ENCODE data around the gene CNKSR2.

The CNKSR2 gene

DNA sequence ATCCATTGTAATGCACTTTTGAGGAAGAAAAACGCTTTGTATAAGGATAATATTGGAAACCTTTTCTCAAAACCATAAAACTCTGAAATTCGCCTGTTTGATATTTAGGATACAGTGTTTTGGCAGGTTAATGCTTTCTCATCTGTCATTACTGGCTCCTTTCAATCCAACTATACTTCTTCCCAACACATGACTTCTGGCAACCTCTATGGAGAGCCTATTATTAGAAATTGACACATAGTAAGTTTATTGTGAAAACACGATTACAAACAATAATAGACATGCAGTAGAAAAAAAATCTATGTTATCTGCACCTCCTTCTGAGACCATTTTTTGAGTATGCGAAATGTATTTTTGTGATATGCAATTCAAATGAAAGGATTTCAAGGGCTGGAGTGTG is 288.5 kb downstream of the CNKSR2 start:
- H3K27ac ChIP-seq (ENCODE audit: low read length) = no peak overlapping the region
- H3K4me3 ChIP-seq (ENCODE audit: low read length) = no peak overlapping the region
- no peaks in the 10 kb centered on the region for H3K36me3 ChIP-seq (ENCODE audit: control insufficient read depth, insufficient read depth, low read length)
- no peaks in the 10 kb centered on the region for H3K27me3 ChIP-seq (ENCODE audit: control insufficient read depth, insufficient read depth, low read length)
- no peaks in the 10 kb centered on the region for H3K4me1 ChIP-seq (ENCODE audit: control insufficient read depth, insufficient read depth, low read length)
- WGBS (ENCODE audit: insufficient coverage, insufficient read length) = no CpG with 5 or more reads among the region's 4 CpGs
- no peak for DNase-seq (ENCODE audit: low read depth, low spot score)
- no peaks in the 10 kb centered on the region for H3K9me3 ChIP-seq (ENCODE audit: control insufficient read depth, insufficient read depth, low read length)

DNA sequence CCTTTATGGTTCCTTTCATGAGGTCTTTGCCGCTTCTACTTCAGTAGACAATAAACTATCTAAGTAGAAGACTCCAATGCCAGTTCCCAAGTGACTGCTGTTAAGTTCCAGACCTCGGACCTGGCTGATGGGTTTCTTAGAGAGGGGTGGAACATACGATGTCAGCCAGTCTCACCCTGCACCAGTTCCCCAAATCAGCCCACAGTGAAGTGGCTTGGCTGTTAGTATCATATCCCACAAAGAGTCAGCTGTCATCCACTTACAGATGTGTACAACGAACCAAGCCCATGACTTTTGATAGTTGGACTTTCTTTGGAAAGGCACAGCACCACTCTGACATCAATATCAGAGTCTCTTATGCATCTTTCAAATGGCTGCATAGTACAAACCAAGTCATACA is 292.0 kb downstream of the CNKSR2 start:
- no peaks in the 10 kb centered on the region for H3K36me3 ChIP-seq (ENCODE audit: control insufficient read depth, insufficient read depth, low read length)
- H3K27me3 ChIP-seq (ENCODE audit: control insufficient read depth, insufficient read depth, low read length) = no peaks in the 10 kb centered on the region
- H3K9me3 ChIP-seq (ENCODE audit: control insufficient read depth, insufficient read depth, low read length) = no peaks in the 10 kb centered on the region
- H3K27ac ChIP-seq (ENCODE audit: low read length) = no peak overlapping the region
- no CpG with 5 or more reads among the region's 4 CpGs for WGBS (ENCODE audit: insufficient coverage, insufficient read length)
- H3K4me1 ChIP-seq (ENCODE audit: control insufficient read depth, insufficient read depth, low read length) = no peaks in the 10 kb centered on the region
- no peak overlapping the region for H3K4me3 ChIP-seq (ENCODE audit: low read length)
- no peak for DNase-seq (ENCODE audit: low read depth, low spot score)

DNA sequence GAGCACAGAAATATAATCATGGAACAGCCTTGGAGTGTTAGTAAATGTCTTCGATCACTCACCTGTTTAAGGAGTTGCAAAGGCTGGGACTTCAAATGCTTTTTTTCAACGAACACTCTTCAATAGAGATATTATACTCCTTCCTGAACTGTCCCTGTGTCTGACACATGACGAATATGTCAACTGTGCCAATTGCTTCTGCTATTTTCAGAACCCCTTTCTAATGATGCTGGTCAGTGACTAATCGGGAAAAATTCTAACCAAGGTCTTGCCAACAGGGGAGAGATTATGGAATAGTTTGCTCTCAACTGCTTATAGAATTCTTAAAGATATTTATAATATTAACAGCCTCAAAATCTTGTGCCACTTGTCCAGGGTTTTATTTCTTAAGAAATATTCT is 292.5 kb downstream of the CNKSR2 start:
- no peaks in the 10 kb centered on the region for H3K27me3 ChIP-seq (ENCODE audit: control insufficient read depth, insufficient read depth, low read length)
- H3K27ac ChIP-seq (ENCODE audit: low read length) = no peak overlapping the region
- H3K4me3 ChIP-seq (ENCODE audit: low read length) = no peak overlapping the region
- no peak for DNase-seq (ENCODE audit: low read depth, low spot score)
- no peaks in the 10 kb centered on the region for H3K9me3 ChIP-seq (ENCODE audit: control insufficient read depth, insufficient read depth, low read length)
- no peaks in the 10 kb centered on the region for H3K4me1 ChIP-seq (ENCODE audit: control insufficient read depth, insufficient read depth, low read length)
- no CpG with 5 or more reads among the region's 4 CpGs for WGBS (ENCODE audit: insufficient coverage, insufficient read length)
- no peaks in the 10 kb centered on the region for H3K36me3 ChIP-seq (ENCODE audit: control insufficient read depth, insufficient read depth, low read length)

DNA sequence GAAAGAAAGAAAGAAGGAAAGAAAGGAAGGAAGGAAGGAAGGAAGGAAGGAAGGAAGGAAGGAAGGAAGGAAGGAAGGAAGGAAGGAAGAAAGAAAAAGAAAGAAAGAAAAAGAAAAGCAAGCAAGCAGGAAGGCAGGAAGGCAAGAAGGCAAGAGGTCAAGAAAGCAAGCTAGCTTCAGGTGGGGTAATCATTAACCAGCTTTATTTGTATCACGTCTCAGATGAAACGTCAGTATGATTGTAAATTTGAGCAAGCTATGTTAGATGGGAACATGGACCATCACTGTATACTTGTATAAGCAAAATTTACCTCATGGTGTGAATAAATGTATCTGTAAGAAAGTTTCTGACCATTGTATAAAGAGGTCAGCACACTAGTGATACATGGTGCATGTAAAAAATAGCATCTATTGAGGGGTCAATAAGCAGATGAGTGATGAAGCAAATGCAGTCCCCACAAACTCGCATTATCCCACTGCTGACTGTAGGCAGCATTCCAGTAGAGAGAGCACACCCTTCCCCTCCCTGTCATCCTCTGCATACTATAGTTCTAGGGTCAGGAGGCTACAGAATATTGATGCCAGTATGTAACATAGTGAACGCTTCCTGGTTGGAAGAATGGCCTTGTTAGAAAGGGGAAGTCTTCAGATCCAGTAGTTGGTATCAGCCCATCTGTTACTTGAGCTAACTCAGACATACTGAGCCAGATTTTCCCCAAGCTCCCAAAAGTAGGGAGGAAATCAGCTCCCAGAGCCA is 300.4 kb downstream of the CNKSR2 start:
- no CpG with 5 or more reads among the region's 4 CpGs for whole genome bisulfite sequencing (ENCODE audit: insufficient coverage, insufficient read length)
- no peak for DNase-seq (ENCODE audit: low read depth, low spot score)
- no peaks in the 10 kb centered on the region for H3K9me3 ChIP-seq (ENCODE audit: control insufficient read depth, insufficient read depth, low read length)
- H3K27me3 ChIP-seq (ENCODE audit: control insufficient read depth, insufficient read depth, low read length) = no peaks in the 10 kb centered on the region
- no peaks in the 10 kb centered on the region for H3K36me3 ChIP-seq (ENCODE audit: control insufficient read depth, insufficient read depth, low read length)
- H3K4me3 ChIP-seq (ENCODE audit: low read length) = no peak overlapping the region
- H3K27ac ChIP-seq (ENCODE audit: low read length) = no peak overlapping the region
- no peaks in the 10 kb centered on the region for H3K4me1 ChIP-seq (ENCODE audit: control insufficient read depth, insufficient read depth, low read length)

DNA sequence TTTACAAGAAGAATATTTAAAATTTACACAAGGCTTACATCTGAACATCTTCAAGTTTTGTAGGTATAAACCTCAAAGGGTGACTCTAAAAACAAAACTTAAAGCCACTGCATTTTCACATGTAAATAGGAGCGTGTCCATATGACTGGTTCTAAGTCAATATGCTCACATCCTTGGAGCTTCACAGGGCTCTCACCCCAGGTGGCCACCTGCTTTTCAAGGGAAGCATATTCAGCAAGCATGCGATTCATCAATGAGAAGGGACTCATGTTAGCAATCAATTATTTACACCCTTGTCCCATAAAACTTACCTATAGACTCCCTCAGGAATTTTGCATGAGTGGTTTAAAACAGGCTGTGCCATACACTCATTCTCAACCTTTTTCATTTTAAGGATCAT is 301.7 kb downstream of the CNKSR2 start:
- no peak for DNase-seq (ENCODE audit: low read depth, low spot score)
- Histone ChIP-seq H3K4me1 (ENCODE audit: control insufficient read depth, insufficient read depth, low read length) (no peaks in the 10 kb centered on the region), H3K27me3 (ENCODE audit: control insufficient read depth, insufficient read depth, low read length) (no peaks in the 10 kb centered on the region), H3K27ac (ENCODE audit: low read length) (no peak overlapping the region), H3K36me3 (ENCODE audit: control insufficient read depth, insufficient read depth, low read length) (no peaks in the 10 kb centered on the region), H3K9me3 (ENCODE audit: control insufficient read depth, insufficient read depth, low read length) (no peaks in the 10 kb centered on the region), H3K4me3 (ENCODE audit: low read length) (no peak overlapping the region)
- no CpG with 5 or more reads among the region's 2 CpGs for WGBS (ENCODE audit: insufficient coverage, insufficient read length)

DNA sequence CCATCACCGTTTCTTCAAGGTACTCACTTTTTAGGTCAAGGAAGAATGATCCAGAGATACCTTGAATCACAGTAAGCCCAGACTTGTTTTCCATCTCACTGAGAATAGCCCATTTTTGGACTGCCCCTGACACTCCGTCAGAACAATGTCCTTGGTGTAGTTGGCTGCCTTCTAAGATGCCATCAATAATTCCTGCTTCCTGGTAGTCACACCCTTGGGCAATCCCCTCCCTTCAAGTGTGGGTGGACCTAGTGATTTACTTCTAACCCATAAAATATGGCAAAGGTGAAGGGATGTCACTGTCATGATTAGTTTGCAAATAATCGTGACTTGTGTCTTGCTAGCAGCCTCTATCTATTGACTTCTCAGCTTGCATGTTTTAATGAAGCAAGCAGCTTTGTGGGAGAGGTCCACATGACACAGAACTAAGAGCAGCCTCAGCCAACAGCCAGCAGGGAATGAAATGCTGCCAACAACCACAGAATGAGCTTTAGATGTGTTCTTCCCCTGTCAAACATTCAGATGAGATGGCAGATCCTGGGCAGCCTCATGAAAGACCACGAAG is 303.9 kb downstream of the CNKSR2 start:
- DNase-seq (ENCODE audit: low read depth, low spot score) = no peak
- H3K4me1 ChIP-seq (ENCODE audit: control insufficient read depth, insufficient read depth, low read length) = no peaks in the 10 kb centered on the region
- no peaks in the 10 kb centered on the region for H3K36me3 ChIP-seq (ENCODE audit: control insufficient read depth, insufficient read depth, low read length)
- WGBS (ENCODE audit: insufficient coverage, insufficient read length) = no CpG with 5 or more reads among the region's 4 CpGs
- H3K27ac ChIP-seq (ENCODE audit: low read length) = no peak overlapping the region
- H3K4me3 ChIP-seq (ENCODE audit: low read length) = no peak overlapping the region
- no peaks in the 10 kb centered on the region for H3K9me3 ChIP-seq (ENCODE audit: control insufficient read depth, insufficient read depth, low read length)
- H3K27me3 ChIP-seq (ENCODE audit: control insufficient read depth, insufficient read depth, low read length) = no peaks in the 10 kb centered on the region

DNA sequence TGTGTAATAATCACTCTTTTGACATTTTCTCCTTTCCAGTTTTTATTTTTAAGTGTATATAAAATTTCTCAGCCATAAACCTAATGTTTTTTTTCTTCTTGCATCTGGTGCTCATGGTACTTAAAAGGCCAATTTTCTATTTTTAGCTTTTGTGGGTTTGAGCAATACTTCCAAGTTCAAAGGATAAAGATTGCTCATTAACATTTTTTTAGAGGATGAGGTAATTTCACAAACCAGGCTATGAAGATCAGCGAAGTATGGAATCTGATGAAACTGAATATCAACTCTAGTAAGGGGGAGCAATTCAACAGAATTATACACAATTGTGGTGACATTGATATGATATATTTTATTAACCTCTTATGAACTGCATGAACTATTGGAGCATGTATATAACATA is 309.7 kb downstream of the CNKSR2 start:
- no CpG with 5 or more reads among the region's 1 CpG for WGBS (ENCODE audit: insufficient coverage, insufficient read length)
- Histone ChIP-seq H3K4me3 (ENCODE audit: low read length) (no peak overlapping the region), H3K27me3 (ENCODE audit: control insufficient read depth, insufficient read depth, low read length) (no peaks in the 10 kb centered on the region), H3K4me1 (ENCODE audit: control insufficient read depth, insufficient read depth, low read length) (no peaks in the 10 kb centered on the region), H3K36me3 (ENCODE audit: control insufficient read depth, insufficient read depth, low read length) (no peaks in the 10 kb centered on the region), H3K27ac (ENCODE audit: low read length) (no peak overlapping the region), H3K9me3 (ENCODE audit: control insufficient read depth, insufficient read depth, low read length) (no peaks in the 10 kb centered on the region)
- no peak for DNase-seq (ENCODE audit: low read depth, low spot score)

DNA sequence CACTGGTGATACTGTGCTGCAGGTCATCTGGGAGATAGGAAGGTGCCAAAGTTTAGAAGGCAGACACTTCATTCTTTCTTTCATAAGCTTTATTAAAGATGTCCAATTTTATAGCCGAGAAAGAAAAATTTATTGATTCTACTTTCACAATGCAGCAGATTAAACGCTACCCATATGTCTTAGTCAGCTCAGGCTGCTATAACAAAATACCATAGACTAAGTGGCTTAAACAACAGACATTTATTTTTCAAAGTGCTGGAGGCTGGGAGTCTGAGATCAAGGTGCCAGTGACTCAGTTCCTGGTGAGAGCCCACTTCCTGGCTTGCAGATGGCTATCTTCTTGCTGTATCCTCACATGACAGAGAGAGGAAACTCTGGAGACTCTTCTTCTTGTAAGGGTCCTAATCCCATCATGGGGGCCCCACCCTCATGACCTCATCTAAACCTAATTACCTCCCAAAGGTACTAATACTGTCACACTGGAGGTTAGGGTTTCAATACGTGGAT is 317.3 kb downstream of the CNKSR2 start:
- no CpG with 5 or more reads among the region's 3 CpGs for WGBS (ENCODE audit: insufficient coverage, insufficient read length)
- H3K27me3 ChIP-seq (ENCODE audit: control insufficient read depth, insufficient read depth, low read length) = no peaks in the 10 kb centered on the region
- H3K36me3 ChIP-seq (ENCODE audit: control insufficient read depth, insufficient read depth, low read length) = no peaks in the 10 kb centered on the region
- DNase-seq (ENCODE audit: low read depth, low spot score) = no peak
- H3K9me3 ChIP-seq (ENCODE audit: control insufficient read depth, insufficient read depth, low read length) = no peaks in the 10 kb centered on the region
- no peak overlapping the region for H3K27ac ChIP-seq (ENCODE audit: low read length)
- no peak overlapping the region for H3K4me3 ChIP-seq (ENCODE audit: low read length)
- no peaks in the 10 kb centered on the region for H3K4me1 ChIP-seq (ENCODE audit: control insufficient read depth, insufficient read depth, low read length)

DNA sequence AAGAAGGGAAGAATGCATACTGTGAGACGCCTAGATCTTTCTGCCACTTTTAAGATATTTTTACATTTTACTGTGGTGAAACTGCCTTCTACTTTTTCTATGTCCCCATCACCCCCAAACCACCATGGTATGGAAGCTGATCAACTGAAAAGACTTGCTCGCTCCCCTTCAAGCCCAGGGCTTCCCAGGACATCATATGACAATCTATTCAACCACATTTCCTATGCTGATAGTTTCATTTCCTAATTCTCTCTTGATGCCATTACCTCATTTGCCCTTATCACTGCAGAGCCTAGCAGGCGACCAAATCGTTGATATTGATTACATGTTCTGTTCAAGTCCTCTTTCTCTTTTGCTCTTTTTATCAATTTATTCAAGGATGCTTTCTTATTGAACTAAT is 324.1 kb downstream of the CNKSR2 start:
- DNase-seq (ENCODE audit: low read depth, low spot score) = no peak
- no peaks in the 10 kb centered on the region for H3K4me1 ChIP-seq (ENCODE audit: control insufficient read depth, insufficient read depth, low read length)
- no peaks in the 10 kb centered on the region for H3K36me3 ChIP-seq (ENCODE audit: control insufficient read depth, insufficient read depth, low read length)
- H3K27me3 ChIP-seq (ENCODE audit: control insufficient read depth, insufficient read depth, low read length) = no peaks in the 10 kb centered on the region
- no CpG with 5 or more reads among the region's 4 CpGs for WGBS (ENCODE audit: insufficient coverage, insufficient read length)
- H3K4me3 ChIP-seq (ENCODE audit: low read length) = no peak overlapping the region
- H3K27ac ChIP-seq (ENCODE audit: low read length) = no peak overlapping the region
- no peaks in the 10 kb centered on the region for H3K9me3 ChIP-seq (ENCODE audit: control insufficient read depth, insufficient read depth, low read length)

DNA sequence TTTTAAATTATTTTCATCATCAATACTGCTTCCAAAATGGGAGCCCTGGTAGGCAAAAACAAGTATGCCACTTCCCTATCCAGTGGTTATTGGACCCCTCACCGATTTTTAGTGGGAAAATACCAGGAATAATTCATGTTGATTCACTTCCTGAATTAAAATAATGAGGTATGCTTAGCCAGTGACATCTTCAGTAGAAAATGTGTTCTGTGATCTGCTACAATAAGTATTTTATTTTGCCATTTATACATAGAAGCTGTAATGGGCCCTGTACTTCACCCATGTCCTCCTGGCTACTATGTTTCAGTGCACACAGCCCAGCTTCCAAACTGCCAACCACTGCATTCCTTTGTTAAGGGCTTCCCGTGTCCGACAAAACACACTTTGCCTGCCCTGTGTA is 324.9 kb downstream of the CNKSR2 start:
- H3K36me3 ChIP-seq (ENCODE audit: control insufficient read depth, insufficient read depth, low read length) = no peaks in the 10 kb centered on the region
- no peak for DNase-seq (ENCODE audit: low read depth, low spot score)
- H3K9me3 ChIP-seq (ENCODE audit: control insufficient read depth, insufficient read depth, low read length) = no peaks in the 10 kb centered on the region
- H3K27me3 ChIP-seq (ENCODE audit: control insufficient read depth, insufficient read depth, low read length) = no peaks in the 10 kb centered on the region
- no CpG with 5 or more reads among the region's 3 CpGs for WGBS (ENCODE audit: insufficient coverage, insufficient read length)
- H3K27ac ChIP-seq (ENCODE audit: low read length) = no peak overlapping the region
- no peaks in the 10 kb centered on the region for H3K4me1 ChIP-seq (ENCODE audit: control insufficient read depth, insufficient read depth, low read length)
- no peak overlapping the region for H3K4me3 ChIP-seq (ENCODE audit: low read length)

DNA sequence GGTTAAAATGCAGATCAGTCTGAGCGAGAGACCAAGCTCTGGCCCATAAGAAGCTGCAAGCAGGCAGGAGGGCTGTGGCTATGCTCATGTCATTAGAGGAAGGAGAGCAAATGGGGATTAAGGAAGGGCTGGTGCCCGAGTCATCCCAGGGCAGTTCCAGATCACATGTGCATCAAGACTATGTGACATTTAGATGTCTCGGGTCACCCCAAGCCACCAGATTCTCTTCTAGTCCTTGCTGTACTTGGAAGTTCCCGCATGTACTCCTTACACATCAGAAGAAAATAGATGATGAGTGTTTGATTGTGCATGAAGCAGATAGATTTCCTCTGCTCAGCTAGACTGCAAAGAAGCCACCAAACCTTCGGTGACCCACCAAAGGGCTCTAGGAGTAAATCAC is 326.1 kb downstream of the CNKSR2 start:
- no peaks in the 10 kb centered on the region for H3K9me3 ChIP-seq (ENCODE audit: control insufficient read depth, insufficient read depth, low read length)
- no peaks in the 10 kb centered on the region for H3K36me3 ChIP-seq (ENCODE audit: control insufficient read depth, insufficient read depth, low read length)
- no peak for DNase-seq (ENCODE audit: low read depth, low spot score)
- no CpG with 5 or more reads among the region's 5 CpGs for WGBS (ENCODE audit: insufficient coverage, insufficient read length)
- H3K27me3 ChIP-seq (ENCODE audit: control insufficient read depth, insufficient read depth, low read length) = no peaks in the 10 kb centered on the region
- H3K4me3 ChIP-seq (ENCODE audit: low read length) = no peak overlapping the region
- no peaks in the 10 kb centered on the region for H3K4me1 ChIP-seq (ENCODE audit: control insufficient read depth, insufficient read depth, low read length)
- H3K27ac ChIP-seq (ENCODE audit: low read length) = no peak overlapping the region

All from iPS DF 6.9 (cell line).